KOPT-K1 (cell line): ENCODE results near the gene TMIGD1.

Source experiments
- H3K27ac ChIP-seq: fragments of 200-600 bp; sonication (generic); 2 replicates; pipeline ENCODE4 v1.5.1; 2016; ENCODE audit warnings: antibody characterized with exemption, mild to moderate bottlenecking, low read depth, low read length; ENCODE audit not compliant: poor library complexity, severe bottlenecking
- H3K36me3 ChIP-seq: fragments of 200-600 bp; sonication (generic); 2 replicates; pipeline ENCODE4 v1.5.1; 2017; ENCODE audit warnings: antibody characterized with exemption, mild to moderate bottlenecking, low read length, moderate library complexity; ENCODE audit not compliant: insufficient read depth
- H3K9me3 ChIP-seq: fragments of 200-600 bp; sonication (generic); 2 replicates; pipeline ENCODE4 v1.5.1; 2017; ENCODE audit warnings: antibody characterized with exemption, low read length, mild to moderate bottlenecking; ENCODE audit not compliant: insufficient read depth, poor library complexity, severe bottlenecking

TMIGD1 gene

DNA sequence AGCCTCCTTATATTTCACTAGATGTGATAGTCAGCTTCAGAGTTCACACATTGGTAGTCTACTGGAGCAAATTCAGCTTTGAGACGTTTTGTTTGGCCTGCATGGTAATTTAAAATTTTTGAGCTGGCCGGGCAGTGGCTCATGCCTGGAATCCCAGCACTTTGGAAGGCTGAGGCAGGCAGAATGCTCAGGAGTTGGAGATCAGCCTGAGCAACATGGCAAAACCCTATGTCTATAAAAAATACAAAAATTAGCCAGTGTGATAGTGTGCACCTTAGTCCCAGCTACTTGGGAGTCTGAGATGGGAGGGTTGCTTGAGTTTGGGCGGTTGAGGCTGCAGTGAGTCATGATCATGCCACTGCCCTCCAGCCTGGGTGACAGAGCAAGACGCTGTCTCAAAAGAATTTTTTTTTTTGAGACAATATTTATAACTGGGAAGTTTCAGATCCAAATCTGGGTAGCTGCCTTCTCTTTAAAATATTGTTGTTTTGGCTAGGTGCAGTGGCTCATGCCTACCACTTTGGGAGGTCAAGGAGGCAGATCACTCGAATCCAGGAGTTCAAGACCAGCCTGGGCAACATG is 37.3 kb downstream of the TMIGD1 start:
- peaks cover 15% of the 10 kb centered on the region for H3K9me3 ChIP-seq
- no peak overlapping the region for H3K27ac ChIP-seq

DNA sequence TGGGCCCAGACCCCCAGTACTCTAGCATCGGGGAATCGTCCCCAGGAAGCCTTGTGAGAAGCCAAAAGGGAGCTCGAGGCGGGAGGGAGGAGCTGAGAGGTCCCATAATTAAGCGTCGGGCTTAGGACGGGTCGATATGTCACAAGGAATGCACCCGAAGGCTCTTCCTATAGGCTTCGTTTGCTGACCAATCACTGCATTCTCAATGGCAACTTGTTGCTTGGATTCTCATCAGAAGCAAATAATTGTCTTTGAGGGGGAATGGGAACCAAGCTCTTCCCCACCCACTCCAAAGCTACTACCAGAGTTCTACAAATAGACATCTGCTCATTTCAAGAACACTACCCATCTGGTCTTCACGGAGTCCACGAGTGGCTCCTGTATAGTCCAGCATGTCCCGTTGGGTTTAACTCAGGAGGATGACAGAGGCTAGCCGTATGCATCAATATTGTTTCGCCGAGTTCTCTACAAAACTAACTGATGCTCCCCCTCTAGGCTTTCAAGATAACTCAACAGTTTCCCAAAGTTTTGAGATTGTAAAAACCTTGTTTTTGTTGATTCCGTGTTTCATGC is 41.5 kb downstream of the TMIGD1 start:
- Histone ChIP-seq H3K36me3 (peaks cover 21% of the 10 kb centered on the region), H3K27ac (peak overlapping the region; percentile 71), H3K9me3 (peaks cover 4% of the 10 kb centered on the region)

More for the DNA sequence above, 37.3 kb downstream of the TMIGD1 start:
- H3K36me3 ChIP-seq, result no peaks in the 10 kb centered on the region

DNA sequence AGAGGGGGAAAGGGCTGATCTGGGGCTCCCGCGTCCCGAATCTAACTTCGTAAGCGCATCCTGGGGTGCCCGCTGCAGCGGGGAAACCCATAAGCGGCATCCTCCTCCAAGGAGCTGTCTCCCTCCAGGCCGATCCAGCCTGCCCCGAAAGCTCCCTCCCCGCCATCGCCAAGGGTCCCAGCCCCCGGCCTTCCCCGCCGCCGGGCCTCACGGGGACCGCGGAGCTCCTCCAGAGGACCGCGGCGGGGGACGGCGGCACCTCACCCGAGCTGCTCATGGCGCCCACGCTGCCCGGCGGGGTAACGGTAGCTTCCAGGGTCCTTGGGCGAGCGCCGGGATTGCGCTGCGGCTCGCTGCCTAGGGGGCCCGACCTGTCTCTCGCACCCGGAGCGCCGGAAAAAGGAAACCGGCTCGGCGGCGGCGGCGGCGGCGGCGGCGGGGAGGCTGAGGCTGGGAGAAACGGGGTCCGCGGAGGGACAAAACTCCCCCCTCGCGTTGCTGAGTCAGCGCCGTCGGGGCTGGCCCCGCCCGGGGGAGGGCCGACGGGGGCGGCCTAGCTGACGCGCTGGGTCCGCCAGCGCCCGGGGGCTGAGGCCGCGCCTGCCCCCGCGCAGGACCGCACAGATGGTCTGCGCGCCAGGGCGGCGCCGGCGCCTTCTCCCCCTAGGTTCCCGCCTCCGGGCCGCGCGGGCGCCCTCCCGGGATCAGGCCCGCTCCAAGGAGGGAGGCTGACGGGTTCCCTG is 42.1 kb downstream of the TMIGD1 start, which contains the start of gene BLMH:
TSS of gene BLMH (minus strand) at position 402 of the 743 bp plus-strand sequence. CDS start at position 277, 125 bp downstream.
- H3K9me3 ChIP-seq, result no peaks in the 10 kb centered on the region
- peaks cover 28% of the 10 kb centered on the region for H3K36me3 ChIP-seq
- peak within 1 kb of the TSS; percentile 71 for H3K27ac ChIP-seq

DNA sequence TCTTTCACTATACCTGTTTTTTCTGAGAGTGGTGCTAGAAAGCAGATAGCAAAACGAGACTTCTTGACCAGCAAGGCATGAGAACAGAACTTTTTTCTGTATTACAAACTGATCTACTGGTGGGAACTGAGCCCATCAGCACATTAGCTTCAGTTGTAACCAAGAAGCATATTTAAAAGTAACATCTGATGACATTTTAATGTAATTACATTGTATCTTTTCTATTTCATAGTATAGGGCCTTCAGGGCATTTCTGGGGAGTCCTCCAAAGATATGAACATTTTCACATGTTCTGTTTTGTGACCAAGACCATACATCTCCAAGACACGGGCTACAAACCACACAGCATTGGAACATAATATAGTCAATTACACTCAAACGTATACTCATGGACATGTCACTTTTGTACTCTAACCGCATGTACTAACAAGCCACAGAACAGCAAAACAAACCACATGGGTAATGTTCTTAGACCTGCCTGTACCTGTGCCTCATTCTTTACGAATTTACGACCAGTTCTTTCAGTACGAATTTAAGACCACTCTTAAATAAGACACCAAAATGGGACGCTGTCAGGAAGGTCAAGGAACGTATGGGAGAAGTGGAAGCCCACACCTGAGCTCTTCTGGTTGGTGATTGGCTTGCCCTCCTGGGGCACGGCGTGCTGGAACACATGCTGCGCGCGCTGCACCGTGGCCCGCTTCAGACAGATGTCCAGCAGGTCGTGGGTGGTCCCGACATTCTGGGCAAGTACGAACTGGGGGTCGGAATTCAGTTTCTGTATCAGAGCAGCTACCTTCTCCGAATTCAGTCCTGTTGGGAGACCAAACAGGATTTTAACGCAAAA is 42.9 kb downstream of the TMIGD1 start:
- peaks cover 36% of the 10 kb centered on the region for H3K36me3 ChIP-seq
- no peaks in the 10 kb centered on the region for H3K9me3 ChIP-seq
- peak overlapping the region; percentile 71 for H3K27ac ChIP-seq

DNA sequence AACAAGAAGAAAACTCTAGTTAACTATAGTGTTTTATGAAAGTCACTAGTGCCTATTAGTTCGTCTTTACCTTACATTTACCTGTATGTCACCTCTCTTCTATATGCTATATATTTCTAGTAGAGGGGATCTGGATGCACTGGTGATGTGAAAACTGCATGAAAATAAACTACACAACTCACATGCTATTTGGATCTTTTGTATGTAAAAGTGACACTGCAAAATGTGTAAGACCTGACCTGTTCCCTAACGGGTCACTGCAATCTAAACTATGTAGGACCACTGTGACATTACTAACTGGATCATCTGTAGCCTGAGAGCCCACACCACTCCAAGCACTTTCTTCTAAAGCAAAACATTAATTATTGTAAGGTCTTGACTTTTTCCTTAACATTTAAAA is 43.8 kb downstream of the TMIGD1 start:
- H3K27ac ChIP-seq, result no peak overlapping the region
- peaks cover 44% of the 10 kb centered on the region for H3K36me3 ChIP-seq
- no peaks in the 10 kb centered on the region for H3K9me3 ChIP-seq

DNA sequence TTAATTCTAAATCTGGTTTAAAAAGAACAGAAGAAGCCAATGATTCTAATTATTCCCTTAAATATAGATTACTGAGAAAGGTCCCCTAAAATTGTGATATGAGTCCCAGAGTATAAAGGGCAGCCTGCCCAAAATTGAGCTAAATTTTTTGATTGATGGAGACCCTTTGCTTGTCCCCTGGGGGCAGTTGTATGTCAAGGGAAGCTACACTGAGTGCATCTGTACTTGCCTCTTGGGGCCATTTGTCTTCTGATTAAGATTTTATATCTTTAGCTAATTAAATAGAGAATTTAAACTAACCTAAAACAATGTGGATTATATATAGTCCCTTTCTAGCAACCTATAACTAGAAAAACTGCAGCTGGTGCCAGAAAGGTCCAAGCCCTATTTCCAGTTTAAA is 54.7 kb downstream of the TMIGD1 start:
- Histone ChIP-seq H3K9me3 (no peaks in the 10 kb centered on the region), H3K27ac (no peak overlapping the region), H3K36me3 (peaks cover 100% of the 10 kb centered on the region)

DNA sequence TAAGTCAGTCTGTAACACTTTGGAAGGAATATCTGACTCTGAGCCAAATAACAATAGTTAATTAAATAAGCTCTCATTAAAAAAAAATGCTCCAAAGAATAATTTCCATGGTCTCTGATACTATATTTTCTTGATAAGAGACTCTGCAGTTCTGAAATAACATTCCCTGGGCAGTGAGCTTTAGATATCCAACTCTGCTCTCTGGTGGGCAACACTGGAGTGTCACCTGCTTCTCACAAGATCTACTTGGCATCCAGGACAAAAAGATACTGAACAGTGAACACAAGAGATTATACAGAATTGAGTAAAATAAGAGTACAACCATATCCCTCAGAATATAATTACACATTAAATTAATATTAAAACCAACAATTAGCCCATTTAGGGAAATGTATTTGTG is 55.8 kb downstream of the TMIGD1 start:
- H3K36me3 ChIP-seq, result peaks cover 100% of the 10 kb centered on the region
- H3K27ac ChIP-seq, result no peak overlapping the region
- H3K9me3 ChIP-seq, result no peaks in the 10 kb centered on the region

DNA sequence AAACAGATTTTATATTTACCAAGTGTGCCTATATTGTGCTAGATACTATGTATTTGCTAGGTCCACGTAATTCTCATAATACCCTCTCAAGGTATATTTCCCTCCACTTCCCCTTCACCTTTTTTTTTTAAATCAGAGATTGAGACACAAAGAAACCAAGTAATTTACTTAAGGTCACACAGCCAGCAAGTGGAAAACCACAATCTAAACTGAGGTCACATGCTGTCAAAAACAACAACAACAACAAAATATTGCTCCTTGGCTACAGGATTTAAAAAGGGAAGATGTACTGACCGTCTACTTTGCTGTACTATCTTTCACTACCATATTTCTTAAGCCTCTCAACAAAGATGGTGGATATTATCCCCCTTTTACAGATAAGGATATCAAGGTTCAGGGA is 57.9 kb downstream of the TMIGD1 start:
- H3K27ac ChIP-seq, result no peak overlapping the region
- H3K36me3 ChIP-seq, result peaks cover 100% of the 10 kb centered on the region
- H3K9me3 ChIP-seq, result no peaks in the 10 kb centered on the region

DNA sequence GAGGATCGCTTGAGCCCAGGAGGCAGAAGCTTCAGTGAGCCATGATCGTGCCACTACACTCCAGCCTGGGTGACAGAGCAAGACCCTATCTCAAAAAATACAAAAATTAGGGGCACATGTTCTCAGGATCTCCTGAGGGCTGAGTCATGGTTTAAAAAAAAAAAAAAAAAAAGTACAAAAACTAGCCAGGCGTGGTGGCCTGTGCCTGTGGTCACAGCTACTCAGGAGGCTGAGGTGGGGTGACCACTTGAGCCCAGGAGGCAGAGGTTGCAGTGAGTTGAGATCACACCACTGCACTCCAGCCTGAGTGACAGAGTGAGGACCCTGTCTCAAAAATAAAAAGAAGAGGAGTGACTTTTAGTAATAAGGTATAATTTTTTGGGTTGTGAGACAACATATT is 59.0 kb downstream of the TMIGD1 start:
- peaks cover 100% of the 10 kb centered on the region for H3K36me3 ChIP-seq
- no peaks in the 10 kb centered on the region for H3K9me3 ChIP-seq
- H3K27ac ChIP-seq, result no peak overlapping the region

DNA sequence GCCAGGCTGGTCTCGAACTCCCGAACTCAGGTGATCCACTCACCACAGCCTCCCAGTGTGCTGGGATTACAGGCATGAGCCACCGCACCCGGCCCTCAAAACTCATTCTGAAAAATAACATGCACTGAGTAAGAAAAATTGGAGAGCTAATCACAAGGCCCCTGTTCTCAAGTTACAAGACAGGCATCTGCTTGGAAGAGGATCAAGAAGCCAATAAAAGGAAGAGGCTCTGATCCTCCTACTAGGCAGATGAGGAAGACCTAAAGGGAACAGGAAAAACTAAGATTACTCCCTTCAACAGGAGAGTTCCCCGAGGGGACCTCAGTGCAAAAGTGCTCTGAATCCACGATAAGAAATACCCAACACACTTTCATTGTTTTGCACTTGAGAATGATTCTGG is 60.5 kb downstream of the TMIGD1 start:
- no peak overlapping the region for H3K27ac ChIP-seq
- H3K9me3 ChIP-seq, result no peaks in the 10 kb centered on the region
- H3K36me3 ChIP-seq, result peaks cover 99% of the 10 kb centered on the region

DNA sequence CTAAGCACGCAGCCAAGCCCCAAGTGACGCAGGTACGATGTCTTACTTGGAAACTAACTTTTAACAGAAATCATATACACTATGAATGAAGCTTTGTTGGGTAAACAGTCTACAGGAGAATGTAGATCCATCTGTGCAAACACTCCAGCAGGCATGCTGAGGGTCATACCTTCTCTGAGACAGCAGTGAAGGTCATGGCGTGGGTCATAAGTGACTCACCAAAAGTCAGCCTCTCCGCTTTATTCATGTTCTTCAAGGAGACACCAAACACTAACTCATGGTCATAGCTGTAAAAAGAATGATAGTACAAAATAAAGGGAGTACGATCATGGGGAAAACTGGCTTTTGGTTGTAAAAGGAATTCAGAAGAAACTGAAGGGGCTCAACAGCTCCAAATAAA is 62.8 kb downstream of the TMIGD1 start:
- Histone ChIP-seq H3K36me3 (peaks cover 98% of the 10 kb centered on the region), H3K9me3 (no peaks in the 10 kb centered on the region), H3K27ac (no peak overlapping the region)

DNA sequence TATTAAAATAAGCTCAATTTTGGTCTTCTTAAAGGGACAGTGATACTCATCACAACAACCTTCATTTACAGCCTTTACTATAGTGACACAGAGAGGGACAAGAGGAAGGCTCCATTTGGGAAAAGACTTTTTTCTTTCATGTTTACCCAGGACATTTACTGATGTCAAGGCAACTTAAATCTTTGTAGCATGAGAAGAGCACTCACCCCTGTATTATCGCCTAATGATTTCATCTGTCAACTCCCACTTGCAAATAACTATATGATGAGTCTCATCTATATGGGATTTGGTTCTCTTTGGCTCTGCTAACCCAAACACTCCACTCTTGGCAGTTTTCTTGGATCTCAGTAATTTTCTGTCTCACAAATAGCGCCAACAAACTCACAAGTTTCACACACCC is 66.2 kb downstream of the TMIGD1 start:
- H3K9me3 ChIP-seq, result no peaks in the 10 kb centered on the region
- no peak overlapping the region for H3K27ac ChIP-seq
- peaks cover 97% of the 10 kb centered on the region for H3K36me3 ChIP-seq
